H1 (cell line): Measurements from ENCODE around the gene GCSH. TPM values are rescaled to one million over a fixed set of nuclear protein-coding genes. Genes with fewer than 3 reads are reported as not detected.
A peak's percentile ranks its signal among the peaks of the same experiment; 100 is the strongest.

Experiments
- CTCF ChIA-PET: fragments of 300-600 bp; sonication (Branson Sonifier 250); formaldehyde crosslinking; loops from one replicate; lab custom pipeline; 2021; ENCODE audit not compliant: partially characterized antibody; lab: Charles Lee
- POLR2A ChIA-PET: fragments of 300-600 bp; sonication (Branson Sonifier 250); formaldehyde crosslinking; loops from one replicate; lab custom pipeline; 2021; ENCODE audit warnings: inconsistent platforms; ENCODE audit not compliant: partially characterized antibody; lab: Charles Lee
- DNase-seq, 2 experiments: peaks; one replicate each; pipeline versions ENCODE4 v3.0.0 to v3.0.0-alpha.2; 2010 to 2022; ENCODE audit warnings: low spot score in 2 of 2, low read depth in 1 of 2, mixed read lengths in 1 of 2
- FAIRE-seq: peaks from 2 replicates; lab custom pipeline; 2011; peaks lifted over from hg19 to GRCh38; lab: Jason Lieb, UNC
- H2AFZ ChIP-seq: 2 replicates; pipeline ENCODE4 v1.8.1; 2012; ENCODE audit warnings: low read length, inconsistent platforms
- H2AK5ac ChIP-seq: 2 replicates; pipeline ENCODE4 v1.6.1; 2013; ENCODE audit warnings: low read depth, low read length
- H2BK120ac ChIP-seq: replicated peaks from 2 replicates; pipeline ENCODE3; 2013; ENCODE audit warnings: low read depth, low read length, inconsistent platforms
- H2BK12ac ChIP-seq: 2 replicates; pipeline ENCODE4 v1.6.1; 2013; ENCODE audit warnings: low read depth, low read length
- H2BK15ac ChIP-seq: 2 replicates; pipeline ENCODE4 v1.6.1; 2013; ENCODE audit warnings: low read length
- H2BK20ac ChIP-seq: 2 replicates; pipeline ENCODE4 v1.6.1; 2013; ENCODE audit warnings: low read length
- H2BK5ac ChIP-seq: 2 replicates; pipeline ENCODE4 v1.6.1; 2013; ENCODE audit warnings: low read depth, low read length
- H3K14ac ChIP-seq: 2 replicates; pipeline ENCODE4 v1.6.1; 2013; ENCODE audit warnings: inconsistent platforms; ENCODE audit not compliant: insufficient read length
- H3K18ac ChIP-seq: 2 replicates; pipeline ENCODE4 v1.6.1; 2013; ENCODE audit warnings: low read length; ENCODE audit errors: extremely low read depth
- H3K23ac ChIP-seq: 2 replicates; pipeline ENCODE4 v1.6.1; 2013; ENCODE audit warnings: inconsistent platforms; ENCODE audit not compliant: insufficient read length
- H3K23me2 ChIP-seq: 2 replicates; pipeline ENCODE4 v1.6.1; 2013; ENCODE audit warnings: low read depth, low read length
- H3K27ac ChIP-seq: 2 replicates; pipeline ENCODE4 v1.6.1; 2011; ENCODE audit warnings: low read depth, low read length, inconsistent platforms
- H3K27me3 ChIP-seq, 4 experiments: replicated peaks in 1 of 4; 1 replicate in 1 of 4; 2 replicates in 3 of 4; pipeline versions ENCODE4 v1.6.1 to v1.8.1; 2011 to 2013; ENCODE audit warnings: low read length in 3 of 4, mild to moderate bottlenecking in 3 of 4, inconsistent platforms in 2 of 4, mixed read lengths in 2 of 4, moderate library complexity in 1 of 4; ENCODE audit not compliant: control insufficient read depth in 3 of 4, insufficient read depth in 3 of 4; ENCODE audit errors: extremely low read depth in 1 of 4
- H3K36me3 ChIP-seq, 4 experiments: 2 replicates each; pipeline versions ENCODE4 v1.6.1 to v1.8.1; 2011 to 2013; ENCODE audit warnings: mild to moderate bottlenecking in 4 of 4, low read length in 3 of 4, moderate library complexity in 2 of 4, control low read depth in 1 of 4, inconsistent platforms in 1 of 4; ENCODE audit not compliant: insufficient read depth in 4 of 4, control insufficient read depth in 2 of 4
- H3K4ac ChIP-seq: replicated peaks from 2 replicates; pipeline ENCODE3; 2013; ENCODE audit warnings: low read length, low read depth, mixed read lengths, inconsistent platforms; ENCODE audit not compliant: insufficient read length
- H3K4me1 ChIP-seq, 4 experiments: replicated peaks in 1 of 4; 1 replicate in 1 of 4; 2 replicates in 3 of 4; pipeline versions ENCODE4 v1.6.1 to v1.8.1; 2011 to 2013; ENCODE audit warnings: low read length in 3 of 4, inconsistent platforms in 2 of 4, mixed read lengths in 1 of 4; ENCODE audit not compliant: insufficient read depth in 4 of 4, control insufficient read depth in 3 of 4
- H3K4me2 ChIP-seq, 2 experiments: 2 replicates each; pipeline versions ENCODE4 v1.6.1 to v1.8.1; 2011 to 2013; ENCODE audit warnings: low read depth in 2 of 2, low read length in 2 of 2, control low read depth in 1 of 2, inconsistent platforms in 1 of 2, mild to moderate bottlenecking in 1 of 2; ENCODE audit not compliant: insufficient read depth in 1 of 2
- H3K4me3 ChIP-seq, 4 experiments: fragments of 200-600, 300-600 bp in 1 of 4; sonication (generic), shearing (Covaris generic), sonication (Bioruptor Twin) in 1 of 4; 2 replicates each; pipeline versions ENCODE4 v1.5.1 to v1.8.1; 2011 to 2016; ENCODE audit warnings: low read length in 4 of 4, low read depth in 3 of 4, control low read depth in 2 of 4, inconsistent platforms in 2 of 4, mild to moderate bottlenecking in 2 of 4, mixed read lengths in 1 of 4, moderate library complexity in 1 of 4; ENCODE audit not compliant: insufficient read depth in 2 of 4; ENCODE audit errors: extremely low read depth in 1 of 4
- H3K56ac ChIP-seq: replicated peaks from 2 replicates; pipeline ENCODE3; 2013; ENCODE audit warnings: low read depth, mild to moderate bottlenecking, mixed read lengths, low read length, inconsistent platforms; ENCODE audit not compliant: insufficient read length
- H3K79me1 ChIP-seq: 2 replicates; pipeline ENCODE4 v1.6.1; 2013; ENCODE audit warnings: low read depth, low read length, control low read depth
- H3K79me2 ChIP-seq, 2 experiments: 2 replicates each; pipeline versions ENCODE4 v1.6.1 to v1.8.1; 2012 to 2013; ENCODE audit warnings: low read length in 2 of 2, mild to moderate bottlenecking in 2 of 2, inconsistent platforms in 1 of 2; ENCODE audit not compliant: insufficient read depth in 2 of 2, control insufficient read depth in 1 of 2
- H3K9ac ChIP-seq, 4 experiments: replicated peaks in 1 of 4; 1 replicate in 1 of 4; 2 replicates in 3 of 4; pipeline versions ENCODE4 v1.6.1 to v1.8.1; 2011 to 2013; ENCODE audit warnings: low read depth in 3 of 4, low read length in 3 of 4, control low read depth in 2 of 4, mild to moderate bottlenecking in 2 of 4, moderate library complexity in 2 of 4, inconsistent platforms in 1 of 4; ENCODE audit errors: extremely low read depth in 1 of 4
- H3K9me3 ChIP-seq, 2 experiments: 2 replicates each; pipeline versions ENCODE4 v1.6.1 to v1.8.1; 2012 to 2013; ENCODE audit warnings: mild to moderate bottlenecking in 2 of 2, moderate library complexity in 2 of 2, control low read depth in 1 of 2, inconsistent platforms in 1 of 2, low read depth in 1 of 2, low read length in 1 of 2, mixed read lengths in 1 of 2; ENCODE audit not compliant: insufficient read depth in 2 of 2
- H4K20me1 ChIP-seq, 2 experiments: replicated peaks in 1 of 2; 2 replicates each; pipeline versions ENCODE3 to v1.8.1; 2011 to 2013; ENCODE audit warnings: inconsistent platforms in 2 of 2, low read length in 2 of 2, mild to moderate bottlenecking in 1 of 2; ENCODE audit not compliant: insufficient read depth in 2 of 2, control insufficient read depth in 1 of 2
- H4K5ac ChIP-seq: 2 replicates; pipeline ENCODE4 v1.6.1; 2013; ENCODE audit warnings: low read length, low read depth, mixed read lengths, inconsistent platforms; ENCODE audit not compliant: insufficient read length
- H4K8ac ChIP-seq: 2 replicates; pipeline ENCODE4 v1.8.0; 2013; ENCODE audit warnings: mild to moderate bottlenecking, moderate library complexity, low read length, inconsistent platforms; ENCODE audit not compliant: insufficient read depth; ENCODE audit errors: extremely low read depth
- H4K91ac ChIP-seq: replicated peaks from 2 replicates; pipeline ENCODE3; 2013; ENCODE audit warnings: low read length, mixed read lengths, inconsistent platforms; ENCODE audit not compliant: insufficient read length
- FOSL1 ChIP-seq: IDR thresholded peaks from 2 replicates; pipeline ENCODE4 v1.6.1; 2011; ENCODE audit warnings: mild to moderate bottlenecking, low read depth, low read length, moderate library complexity; ENCODE audit not compliant: insufficient read depth
- SIN3A ChIP-seq, 2 experiments: IDR thresholded peaks in 1 of 2; conservative IDR thresholded peaks in 1 of 2; 2 replicates each; pipeline ENCODE4 v1.6.1; 2011 to 2012; ENCODE audit warnings: low read length in 2 of 2, improper control_type of control experiment in 1 of 2, low read depth in 1 of 2, mild to moderate bottlenecking in 1 of 2
- TCF12 ChIP-seq: IDR thresholded peaks from 2 replicates; pipeline ENCODE4 v1.6.1; 2011; ENCODE audit warnings: low read depth, mild to moderate bottlenecking, low read length
- WGBS, 2 experiments: shearing (Covaris generic) in 1 of 2; methylation state at CpG; one replicate each; pipeline versions ENCODE4 v1.1.6 to v1.1.7; 2013 to 2015; ENCODE audit warnings: low lambda C conversion rate in 2 of 2, mixed read lengths in 2 of 2, inconsistent platforms in 1 of 2, low coverage in 1 of 2, missing lambda C conversion rate in 1 of 2; ENCODE audit not compliant: insufficient replicate concordance in 2 of 2, insufficient coverage in 1 of 2, insufficient read length in 1 of 2; ENCODE audit errors: extremely low coverage in 1 of 2, missing lambda C conversion rate in 1 of 2; 5-methylcytosine and 5-hydroxymethylcytosine counted together
- polyA plus RNA-seq, 7 experiments: library from polyadenylated mRNA; depleted of rRNA in 3 of 7; stranded (reverse) in 5 of 7; unstranded in 2 of 7; fragments of >200 nt in 5 of 7; fragments of 200-250 nt in 2 of 7; gene quantifications; 1 replicate in 5 of 7; 2 replicates in 1 of 7; 4 replicates in 1 of 7; pipeline versions ENCODE4 v1.2.1 to v1.2.3, GENCODE V29; 2011 to 2013; ENCODE audit warnings: missing spikeins in 2 of 7, mixed read lengths in 2 of 7
- total RNA-seq: library from RNA; stranded (reverse); fragmentation: NEBNext Ultra II Directional; extraction: Animal tissue kit (Norgen Biotek cat#: 25700); gene quantifications from 2 replicates; pipeline ENCODE4 v1.2.1, GENCODE V29; 2021

The GCSH gene
- total and polyA plus RNA-seq, 2 of the 8 experiments (the other 6 are each of a cell fraction or from before 2014, with no cell fraction given): 28.2 to 108 TPM

DNA sequence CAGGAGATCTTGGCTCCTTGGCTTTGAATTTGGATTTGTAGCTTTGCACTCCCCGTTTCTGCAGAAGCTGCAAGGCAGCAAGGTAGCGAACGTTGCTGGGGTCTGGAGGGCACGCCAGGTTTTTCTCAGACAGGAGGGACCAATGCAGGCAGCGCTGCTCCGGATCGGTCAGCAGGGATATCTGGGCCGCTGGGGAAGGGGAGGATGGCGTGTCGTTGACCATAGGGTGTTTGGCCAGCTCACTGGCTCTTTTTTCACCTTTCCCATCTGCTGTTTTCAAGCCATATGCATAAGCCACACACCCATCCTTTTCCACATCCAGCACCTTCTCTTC, 34.9 kb downstream of the GCSH start:
- Histone ChIP-seq H2BK15ac (no peak overlapping the region), H3K4me3 (no peak overlapping the region), H3K18ac (no peak overlapping the region), H3K79me1 (no peaks in the 10 kb centered on the region), H3K4me1 (peaks cover 2 to 14% (median 5%) of the 10 kb centered on the region in 4 experiments; a peak in 5 of 7 replicates), H2BK20ac (no peak overlapping the region), H2BK12ac (peak overlapping the region; percentile 39; the same call in 1 of the 2 replicates), H3K23me2 (no peaks in the 10 kb centered on the region), H3K14ac (no peak overlapping the region), H3K23ac (no peak overlapping the region), H4K8ac (no peak overlapping the region; the same call in 1 of the 2 replicates), H2AFZ (no peak overlapping the region; the same call in 1 of the 2 replicates), H3K4me2 (peak overlapping the region in 1 of 2 experiments; percentile 28; a peak in 1 of 4 replicates), H3K9ac (no peak overlapping the region), H2BK120ac (no peak overlapping the region), H2BK5ac (no peak overlapping the region), H4K91ac (no peak overlapping the region), H3K36me3 (no peaks in the 10 kb centered on the region), H4K20me1 (no peaks in the 10 kb centered on the region), H2AK5ac (no peak overlapping the region), H4K5ac (no peak overlapping the region), H3K4ac (no peak overlapping the region), H3K27ac (no peak overlapping the region), H3K56ac (no peak overlapping the region), H3K79me2 (no peaks in the 10 kb centered on the region), H3K27me3 (no peaks in the 10 kb centered on the region), H3K9me3 (no peaks in the 10 kb centered on the region)
- ChIA-PET POLR2A (no interaction called here), CTCF (interaction anchor here (0.6 to 1.1 kb wide), 3 partner anchors 10 to 765 kb away, joined by 3 to 5 read pairs (median 3); no protein-coding TSS in a partner anchor)
- 86% methylated on average over 10 of the region's 10 CpGs; no CpG with 5 or more reads in 1 of the 2 experiments for WGBS, 2 experiments
- FAIRE-seq (no peak), DNase-seq (no peak)
- no peak for TF ChIP-seq FOSL1
- TF ChIP-seq SIN3A (conservative IDR thresholded peaks at IDR 0.05 in 1 of 2, IDR thresholded peaks at IDR 0.05 in 1 of 2; ENCODE audit: low read depth in 1 of 2, low read length in 2 of 2): no peak
- no peak for TF ChIP-seq TCF12
